OCI-LY1 (cell line): ENCODE measurements around the gene PPP1R1B.

Experiments
- EZH2 ChIP-seq: fragments of 200-600 bp; sonication (generic), shearing (Covaris generic); IDR thresholded peaks from 2 replicates; pipeline ENCODE4 v1.8.0; 2017; ENCODE audit warnings: borderline replicate concordance, mixed run types, mild to moderate bottlenecking, antibody characterized with exemption, low read length, moderate library complexity, mixed read lengths
- TF ChIP-seq, protein P1 (sequence below): fragments of 200-600 bp; sonication (generic), shearing (Covaris generic); IDR thresholded peaks from 2 replicates; pipeline ENCODE4 v1.5.1; 2017; ENCODE audit warnings: mild to moderate bottlenecking, antibody characterized with exemption, low read length, moderate library complexity, mixed read lengths

DNA sequence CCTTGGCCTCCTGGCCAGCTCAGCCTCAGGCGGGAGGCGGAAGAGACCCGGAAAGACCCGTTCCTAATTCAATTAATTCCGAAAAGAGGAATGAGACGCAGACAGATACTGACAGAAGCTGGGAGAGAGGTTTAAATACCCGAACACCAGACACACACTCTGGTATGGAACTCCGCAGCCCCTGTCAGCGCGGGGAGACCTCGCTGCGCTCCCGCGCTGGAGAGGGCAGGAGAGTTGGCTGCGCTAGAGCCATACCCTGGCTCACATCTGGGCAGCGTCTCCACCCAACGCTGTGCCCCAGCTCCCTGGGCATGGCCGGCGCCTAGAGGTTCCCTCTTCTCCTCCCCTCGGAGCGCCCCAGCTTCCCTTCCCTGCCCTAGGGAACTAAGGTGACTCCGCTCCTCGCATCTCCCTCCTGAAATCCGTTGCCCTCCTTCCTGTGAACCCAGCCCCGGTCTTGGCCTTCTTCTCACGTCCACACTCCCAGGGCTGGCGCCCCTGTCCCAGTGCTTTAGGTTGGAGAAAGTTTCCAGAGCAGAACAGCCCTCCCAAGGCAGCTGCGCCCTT lies 27.0 kb upstream of the PPP1R1B start:
- TF ChIP-seq, protein P1, sequence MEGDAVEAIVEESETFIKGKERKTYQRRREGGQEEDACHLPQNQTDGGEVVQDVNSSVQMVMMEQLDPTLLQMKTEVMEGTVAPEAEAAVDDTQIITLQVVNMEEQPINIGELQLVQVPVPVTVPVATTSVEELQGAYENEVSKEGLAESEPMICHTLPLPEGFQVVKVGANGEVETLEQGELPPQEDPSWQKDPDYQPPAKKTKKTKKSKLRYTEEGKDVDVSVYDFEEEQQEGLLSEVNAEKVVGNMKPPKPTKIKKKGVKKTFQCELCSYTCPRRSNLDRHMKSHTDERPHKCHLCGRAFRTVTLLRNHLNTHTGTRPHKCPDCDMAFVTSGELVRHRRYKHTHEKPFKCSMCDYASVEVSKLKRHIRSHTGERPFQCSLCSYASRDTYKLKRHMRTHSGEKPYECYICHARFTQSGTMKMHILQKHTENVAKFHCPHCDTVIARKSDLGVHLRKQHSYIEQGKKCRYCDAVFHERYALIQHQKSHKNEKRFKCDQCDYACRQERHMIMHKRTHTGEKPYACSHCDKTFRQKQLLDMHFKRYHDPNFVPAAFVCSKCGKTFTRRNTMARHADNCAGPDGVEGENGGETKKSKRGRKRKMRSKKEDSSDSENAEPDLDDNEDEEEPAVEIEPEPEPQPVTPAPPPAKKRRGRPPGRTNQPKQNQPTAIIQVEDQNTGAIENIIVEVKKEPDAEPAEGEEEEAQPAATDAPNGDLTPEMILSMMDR, result no peak
- no peak for TF ChIP-seq EZH2
